Uterus (tissue), 2 donors: ENCODE data around the gene TTC9B.

Experiments
- CTCF ChIP-seq, 4 experiments: fragments of 200-600 bp in 2 of 4; fragments of 450-650 bp in 2 of 4; sonication (generic) in 2 of 4; IDR thresholded peaks; one replicate each; pipeline ENCODE4 v1.5.1; 2016 to 2019; ENCODE audit warnings: antibody characterized with exemption in 4 of 4, mild to moderate bottlenecking in 2 of 4, moderate library complexity in 1 of 4
- POLR2A ChIP-seq, 2 donors: fragments of 450-650 bp; IDR thresholded peaks; one replicate each; pipeline ENCODE4 v1.6.1; 2016; ENCODE audit warnings: antibody characterized with exemption in 2 of 2, mild to moderate bottlenecking in 1 of 2, moderate library complexity in 1 of 2

GRCh38 chr19:40236026-40236355, 17.8 kb upstream of the TTC9B start:
- TF ChIP-seq CTCF (IDR thresholded peaks at IDR 0.05) (no peak), POLR2A (IDR thresholded peaks at IDR 0.05) (no peak)
